Inflammatory macrophage treated with lipopolysaccharide for 1 hour (primary cell): ENCODE data around the gene SHH.

Experiments
- DNase-seq, 2 donors: peaks; one replicate each; pipeline ENCODE4 v3.0.0-alpha.2; 2020 to 2022

Gene SHH

GRCh38 chr7:155790666-155791065 is 21.6 kb downstream of the SHH start:
- no peak for DNase-seq

DNA sequence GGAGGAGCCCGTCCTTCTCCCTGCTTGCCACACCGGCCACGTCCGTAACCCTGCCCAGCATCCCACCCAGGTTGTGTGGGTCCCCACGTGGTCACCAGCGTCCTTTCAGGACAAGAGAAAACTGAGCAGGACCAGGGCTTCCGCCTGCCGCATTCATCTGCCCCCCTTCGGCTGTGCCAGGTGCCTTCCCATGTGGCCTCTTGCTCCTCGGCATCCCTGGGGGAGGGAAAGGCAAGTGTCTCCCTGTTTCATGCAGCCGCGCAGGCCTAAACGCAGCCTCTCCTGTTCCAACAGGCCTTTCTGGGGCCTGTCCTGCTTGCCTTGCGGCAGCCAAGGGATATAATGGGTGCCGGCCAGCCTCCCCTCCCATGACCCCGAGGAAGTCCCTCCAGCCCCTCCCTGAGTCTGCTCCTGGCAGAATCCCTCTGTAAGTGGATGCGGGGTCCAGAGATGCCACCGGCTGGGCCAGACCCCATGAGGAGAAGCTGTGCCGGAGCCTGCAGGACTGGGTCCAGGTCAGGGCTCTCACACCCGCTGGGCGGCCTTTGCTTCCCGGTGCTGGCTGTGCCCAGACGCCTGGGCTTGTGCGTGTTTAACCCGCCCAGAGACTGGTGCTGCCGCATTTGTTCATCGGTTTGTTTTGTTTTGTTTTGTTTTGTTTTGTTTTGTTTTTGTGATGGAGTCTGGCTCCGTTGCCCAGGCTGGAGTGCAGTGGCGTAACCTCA is 23.1 kb downstream of the SHH start:
- no peak for DNase-seq

DNA sequence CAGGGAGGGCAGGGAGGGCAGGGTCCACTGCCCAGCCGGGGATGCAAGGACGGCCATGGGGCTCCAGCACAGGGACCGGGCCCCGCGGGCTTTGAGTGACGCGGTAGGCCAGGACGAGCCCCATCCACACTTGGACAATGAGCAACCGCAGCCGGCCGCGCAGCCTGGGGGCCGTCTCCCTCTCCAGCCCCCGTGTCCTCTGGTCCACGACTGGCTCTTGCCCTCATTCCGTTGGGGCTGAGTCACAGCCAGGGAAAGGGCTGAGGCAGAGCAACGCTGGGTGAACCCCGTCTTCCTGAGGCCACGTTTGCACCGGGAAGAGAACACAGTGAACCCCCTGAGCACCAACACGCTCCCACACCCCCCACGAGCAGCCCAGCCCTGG is 23.7 kb downstream of the SHH start:
- DNase-seq, result no peak

DNA sequence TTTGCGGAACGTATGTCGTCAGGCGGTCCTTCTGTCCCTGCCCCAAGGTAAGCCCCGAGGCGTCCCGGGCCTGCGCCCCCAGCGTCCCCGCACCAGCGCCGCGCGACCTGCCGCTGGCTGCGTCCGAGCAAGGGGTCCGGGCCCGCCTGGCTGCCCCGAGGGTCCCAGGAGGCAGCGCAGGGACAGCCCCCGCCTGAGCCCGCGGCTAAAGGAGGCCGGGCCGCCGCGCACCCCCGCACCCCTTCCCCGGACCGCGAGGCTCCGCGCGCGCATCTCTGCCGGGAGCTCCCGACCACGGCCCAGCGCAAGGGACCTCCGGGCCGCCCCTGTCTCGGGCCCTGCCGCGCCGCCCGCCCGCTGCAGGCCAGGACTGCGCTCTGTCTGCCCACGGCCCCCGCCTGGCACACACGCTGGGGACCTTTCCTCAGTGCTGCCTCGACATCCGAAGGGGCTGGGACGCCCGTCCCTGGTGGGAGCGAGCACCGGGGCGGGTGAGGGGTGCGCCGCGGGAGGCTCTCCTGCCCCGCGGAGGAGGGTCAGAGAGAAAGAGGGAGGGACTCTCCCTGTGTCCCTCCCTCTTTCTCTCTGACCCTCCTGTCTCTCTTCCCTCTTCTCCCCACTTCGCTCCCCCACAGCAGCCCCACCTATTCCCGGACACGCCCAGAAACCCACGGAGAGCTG is 25.0 kb downstream of the SHH start:
- no peak for DNase-seq

GRCh38 chr7:155786491-155786890 is 25.8 kb downstream of the SHH start:
- no peak for DNase-seq

GRCh38 chr7:155785536-155785935 is 26.7 kb downstream of the SHH start:
- DNase-seq, result no peak

DNA sequence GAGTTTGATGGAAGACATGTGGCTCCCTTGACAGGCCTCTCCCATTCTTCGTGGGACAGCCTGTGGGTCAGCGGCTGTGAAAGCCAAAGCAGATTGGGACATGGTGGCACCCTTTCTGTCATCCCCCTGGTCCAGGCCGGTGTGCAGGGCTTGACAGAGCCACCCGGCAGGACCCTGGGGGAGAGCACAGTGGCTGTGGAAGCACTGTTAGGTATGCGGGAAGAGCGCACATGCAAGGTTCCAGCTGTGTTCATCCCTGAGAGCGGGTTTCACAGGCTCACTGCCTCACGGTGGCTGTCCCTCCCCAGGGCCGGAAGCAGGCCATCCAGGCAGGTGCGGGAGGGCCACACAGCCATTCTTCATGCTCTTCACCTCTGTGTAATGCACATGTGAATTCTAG is 29.8 kb downstream of the SHH start:
- DNase-seq, result no peak

- no peak for DNase-seq
Observed at GRCh38 chr7:155781433-155781832, 30.8 kb downstream of the SHH start.

DNA sequence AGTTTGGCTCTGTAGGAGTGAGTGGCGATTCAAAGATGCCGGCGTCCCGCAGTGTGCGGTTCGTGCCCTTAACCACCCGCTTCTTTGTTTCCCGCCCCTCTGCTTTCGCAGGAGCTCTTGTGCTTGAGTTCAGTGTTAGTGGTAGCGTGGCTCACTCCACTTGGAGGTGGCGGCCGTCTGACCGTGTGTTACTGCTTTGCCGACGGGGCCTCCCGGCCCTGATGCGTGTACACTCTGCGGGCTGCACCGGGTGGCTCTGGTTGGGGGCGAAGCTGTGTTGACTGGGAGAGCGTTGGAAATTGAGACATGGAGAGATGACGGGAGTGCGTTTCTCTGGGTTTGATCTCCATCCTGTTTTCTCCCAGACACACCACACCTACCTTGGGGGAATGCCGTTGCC is 31.4 kb downstream of the SHH start:
- no peak for DNase-seq

DNA sequence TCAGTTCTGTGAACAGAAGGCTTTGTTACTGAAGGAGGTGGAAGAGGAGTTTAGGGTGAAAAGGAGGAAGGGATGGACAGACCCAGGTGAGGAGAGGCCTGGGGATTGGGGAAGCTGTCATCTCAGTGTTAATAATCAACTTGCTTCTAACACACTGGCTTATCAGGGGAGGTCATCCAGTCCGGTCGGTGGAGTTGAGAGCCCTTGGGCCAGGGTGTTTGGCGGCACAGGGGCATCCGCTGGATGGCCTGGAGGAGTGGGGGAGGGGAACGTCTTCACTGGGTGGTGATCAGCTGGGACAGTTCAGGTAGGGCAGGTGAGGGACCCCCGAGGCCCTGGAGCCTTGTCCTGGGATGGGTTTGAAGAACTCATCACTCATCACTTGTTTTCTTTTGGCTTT is 33.9 kb downstream of the SHH start:
- no peak for DNase-seq

GRCh38 chr7:155776606-155777005 is 35.7 kb downstream of the SHH start:
- no peak for DNase-seq

GRCh38 chr7:155775691-155776090 is 36.6 kb downstream of the SHH start:
- no peak for DNase-seq

DNA sequence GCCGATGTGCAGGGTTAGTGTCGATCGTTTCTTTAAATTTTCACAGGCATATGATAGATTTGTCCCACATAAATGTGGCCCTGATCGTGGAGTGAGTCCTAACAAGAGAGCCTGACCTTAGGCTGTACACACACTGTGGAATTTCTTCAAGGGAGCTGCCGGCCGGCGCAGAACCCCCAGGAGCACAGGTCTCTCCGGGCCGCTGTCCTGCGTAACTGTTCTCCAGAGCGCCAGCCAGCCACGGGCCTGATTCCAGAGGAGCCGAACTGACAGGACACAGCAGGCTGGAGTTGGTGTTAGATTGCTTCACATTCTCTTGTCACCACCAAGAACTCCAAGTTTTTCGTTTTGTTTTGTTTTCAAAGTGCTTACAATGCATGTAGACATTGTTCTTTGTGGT is 37.3 kb downstream of the SHH start:
- DNase-seq, result no peak

DNA sequence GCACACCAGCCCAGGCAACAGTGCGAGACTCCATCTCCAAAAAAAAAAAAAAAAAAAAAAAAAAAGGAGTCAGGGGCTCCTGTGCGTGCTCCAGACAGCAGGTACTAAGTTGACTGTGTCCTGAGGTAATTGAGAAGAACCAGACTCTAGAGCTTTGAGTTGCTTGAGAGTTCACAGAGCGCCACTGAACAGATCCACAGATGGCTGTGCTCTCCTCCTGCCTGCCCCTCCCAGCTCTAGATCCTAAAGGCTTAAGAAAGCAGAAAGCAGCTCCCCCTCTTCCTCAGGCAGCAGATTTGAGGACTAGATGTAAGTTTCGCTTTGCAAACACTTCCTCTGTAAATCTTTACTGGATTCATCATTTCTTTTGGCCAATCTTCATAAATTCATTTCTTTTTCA is 38.7 kb downstream of the SHH start:
- no peak for DNase-seq

- no peak for DNase-seq
Observed at GRCh38 chr7:155770241-155770640, 42.0 kb downstream of the SHH start.

- no peak for DNase-seq
Observed at GRCh38 chr7:155769701-155770100, 42.6 kb downstream of the SHH start.

DNA sequence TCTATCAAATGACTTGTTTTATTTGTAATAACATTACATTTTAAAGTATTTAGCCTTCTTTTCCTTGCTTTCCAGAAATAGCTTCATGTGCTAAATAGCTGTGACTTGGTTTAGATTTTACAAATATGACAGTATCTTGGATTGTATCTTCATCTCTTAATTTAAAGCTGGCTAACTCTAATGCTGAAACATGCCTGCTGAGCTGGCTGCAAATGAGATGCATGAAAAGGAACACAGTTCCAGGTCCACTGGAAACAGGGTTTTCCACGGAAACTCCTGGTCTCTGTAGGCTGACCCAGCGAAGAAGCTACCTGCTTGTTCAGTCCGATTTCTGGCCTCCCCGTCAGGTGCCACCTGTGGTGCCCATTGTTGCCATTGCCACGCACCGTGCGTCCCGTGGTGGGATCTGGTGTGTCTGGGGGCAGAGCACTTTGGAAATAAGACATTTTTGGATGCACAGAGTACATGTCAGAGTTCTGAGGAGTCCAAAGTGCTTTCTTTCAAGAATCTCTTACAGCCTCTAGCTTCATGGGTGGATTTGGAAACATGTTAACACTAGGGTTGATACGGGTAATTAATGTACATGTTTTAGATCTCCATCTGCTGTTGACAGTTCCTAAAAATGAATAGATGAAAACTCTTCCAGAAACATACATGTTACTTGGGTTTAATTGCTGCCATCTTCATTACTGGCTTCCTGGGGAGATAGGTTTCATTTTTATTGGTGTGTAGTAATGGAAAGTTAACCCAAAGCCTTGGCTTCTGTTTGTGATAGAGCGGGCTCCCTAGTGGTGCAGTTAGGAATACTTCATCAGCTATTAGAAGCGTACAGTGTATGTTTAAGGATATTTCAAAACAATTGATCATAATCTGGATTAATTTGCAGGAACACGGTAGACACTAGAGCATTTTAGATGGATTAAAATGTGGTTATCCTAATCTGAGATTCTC is 45.0 kb downstream of the SHH start:
- no peak for DNase-seq

DNA sequence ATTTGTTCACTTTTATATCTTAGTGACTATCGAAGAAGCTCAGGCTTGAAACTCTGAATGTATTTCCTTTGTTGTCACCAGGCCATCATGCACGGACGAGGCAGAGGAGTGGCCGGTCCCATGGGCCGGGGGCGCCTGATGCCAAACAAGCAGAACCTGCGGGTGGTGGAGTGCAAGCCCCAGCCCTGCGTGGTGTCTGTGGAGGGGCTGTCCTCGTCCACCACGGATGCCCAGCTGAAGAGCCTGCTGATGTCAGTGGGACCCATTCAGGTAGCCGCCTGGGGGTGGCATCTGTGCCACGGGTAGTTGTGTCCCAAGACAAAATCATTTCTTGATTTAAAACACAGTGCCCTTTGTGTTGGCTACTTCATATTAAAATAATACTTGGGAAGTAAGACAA is 45.9 kb downstream of the SHH start:
- no peak for DNase-seq

- DNase-seq, result no peak
Observed at GRCh38 chr7:155765458-155765857, 46.8 kb downstream of the SHH start.

DNA sequence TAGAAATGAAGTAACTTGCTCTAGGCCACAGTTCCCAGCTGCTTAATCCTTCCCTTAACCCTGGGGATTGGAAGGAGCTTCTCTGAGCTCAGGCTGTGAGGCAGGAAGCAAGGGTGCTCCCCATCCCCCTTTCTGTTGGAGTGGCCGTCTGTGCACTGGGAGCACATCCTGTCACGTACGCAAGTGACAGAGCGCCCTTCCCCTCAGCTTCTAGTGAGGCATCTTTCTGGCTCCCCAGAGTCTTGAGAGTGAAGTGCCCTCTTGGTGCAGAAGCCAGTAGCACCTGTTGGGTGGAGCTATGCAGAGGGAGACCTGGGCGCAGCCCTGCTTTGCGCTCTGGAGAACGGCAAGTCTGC is 47.8 kb downstream of the SHH start:
- no peak for DNase-seq

DNA sequence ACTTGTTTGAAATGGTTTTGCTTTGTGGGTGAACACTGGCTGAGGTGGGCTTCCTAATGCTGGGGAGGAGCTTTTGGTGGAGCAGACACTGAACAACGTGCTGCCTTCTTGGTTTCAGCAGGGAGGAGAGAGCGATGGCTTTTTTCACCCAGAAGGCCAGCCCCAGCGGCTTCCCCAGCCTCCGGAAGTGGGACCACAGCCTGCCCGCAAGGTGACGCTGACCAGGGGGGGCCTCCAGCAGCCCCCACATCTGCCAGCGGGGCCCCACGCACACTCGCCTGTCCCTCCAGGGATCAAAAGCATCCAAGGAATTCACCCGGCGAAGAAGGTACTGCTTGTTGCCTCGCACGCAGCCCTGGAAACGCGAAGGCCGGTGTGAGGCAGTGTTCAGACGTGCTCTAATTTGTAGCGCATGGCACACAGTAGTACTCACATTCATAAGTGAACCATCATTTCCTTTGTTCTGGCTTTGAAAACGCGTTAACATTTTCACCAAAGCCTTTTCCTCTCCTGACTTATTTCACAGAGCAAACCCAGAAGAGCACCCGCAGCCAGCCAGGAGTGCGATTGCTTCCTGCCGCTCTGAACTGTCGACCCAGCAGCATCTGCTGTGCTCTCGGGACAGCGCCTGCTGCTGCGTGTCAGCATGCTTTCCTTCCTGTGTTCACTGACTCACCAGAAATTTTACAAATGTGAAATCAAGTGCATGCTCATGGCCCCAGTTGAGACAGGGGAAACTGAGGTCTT is 48.4 kb downstream of the SHH start:
- DNase-seq, result peak; percentile 66 to 82

- no peak for DNase-seq
Observed at GRCh38 chr7:155763122-155763521, 49.1 kb downstream of the SHH start.

GRCh38 chr7:155762655-155763054 is 49.6 kb downstream of the SHH start:
- DNase-seq, result no peak
